Renal cortical epithelial cell (primary cell): ENCODE measurements around the gene ARL5C. TPM values are rescaled to one million over a fixed set of nuclear protein-coding genes. Genes with fewer than 3 reads are reported as not detected.
"Not testable (repeated sequence)": the region's sequence is repeated elsewhere in the genome, so short reads cannot be mapped to it uniquely, and the experiment has no call there.

ENCODE experiments used
- DNase-seq: peaks from one replicate; pipeline ENCODE4 v3.0.0-alpha.2; 2011; ENCODE audit warnings: low read depth
- total RNA-seq: library from RNA; depleted of rRNA; stranded (reverse); fragments of >200 nt; gene quantifications from 2 replicates; pipeline ENCODE4 v1.2.3, GENCODE V29; 2014

The ARL5C gene
- total RNA-seq, 1 donor from 2014 or later, result not detected

- no peak for DNase-seq
These were observed 28.4 kb upstream of the ARL5C start for GRCh38 chr17:39194089-39194984.

- no peak for DNase-seq
These were observed 27.4 kb upstream of the ARL5C start for GRCh38 chr17:39193346-39193745.

- DNase-seq, result no peak
These were observed 26.9 kb upstream of the ARL5C start for GRCh38 chr17:39192901-39193300.

GRCh38 chr17:39191750-39192510 lies 26.0 kb upstream of the ARL5C start:
- no peak for DNase-seq

GRCh38 chr17:39187152-39187830 lies 21.3 kb upstream of the ARL5C start:
- DNase-seq, result no peak

GRCh38 chr17:39186481-39187002 lies 20.6 kb upstream of the ARL5C start:
- no peak for DNase-seq

GRCh38 chr17:39183720-39184119 lies 17.8 kb upstream of the ARL5C start:
- DNase-seq, result no peak

- no peak for DNase-seq
These were observed 17.1 kb upstream of the ARL5C start for GRCh38 chr17:39183045-39183444.

GRCh38 chr17:39181303-39181702 lies 15.3 kb upstream of the ARL5C start:
- no peak for DNase-seq

GRCh38 chr17:39178536-39178935 lies 12.6 kb upstream of the ARL5C start:
- peak; percentile 50 for DNase-seq

- no peak for DNase-seq
These were observed 11.3 kb upstream of the ARL5C start for GRCh38 chr17:39177256-39177655.

- DNase-seq, result peak; percentile 68
These were observed 9.7 kb upstream of the ARL5C start for GRCh38 chr17:39175695-39176093.

- peak; percentile 19 for DNase-seq
These were observed 9.1 kb upstream of the ARL5C start for GRCh38 chr17:39174920-39175694.

GRCh38 chr17:39173526-39174274 lies 7.7 kb upstream of the ARL5C start:
- DNase-seq, result no peak

- no peak for DNase-seq
These were observed 7.1 kb upstream of the ARL5C start for GRCh38 chr17:39173080-39173479.

- no peak for DNase-seq
These were observed 6.0 kb upstream of the ARL5C start for GRCh38 chr17:39171933-39172332.

- no peak for DNase-seq
These were observed 4.6 kb upstream of the ARL5C start for GRCh38 chr17:39170558-39170957.

GRCh38 chr17:39170109-39170508 lies 4.1 kb upstream of the ARL5C start:
- no peak for DNase-seq

GRCh38 chr17:39169518-39169917 lies 3.6 kb upstream of the ARL5C start:
- no peak for DNase-seq

- DNase-seq, result no peak
These were observed 3.1 kb upstream of the ARL5C start for GRCh38 chr17:39169101-39169500.

GRCh38 chr17:39168503-39168902 lies 2.5 kb upstream of the ARL5C start:
- DNase-seq, result not testable (repeated sequence)
